ENCODE results near the gene ADAMTS6.

GRCh38 chr5:65262649-65263059 lies 219.1 kb downstream of the ADAMTS6 start:
- TF ChIP-seq CTCF (IDR thresholded peaks at IDR 0.05) (no peak), ZFX (IDR thresholded peaks at IDR 0.05; ENCODE audit: borderline replicate concordance) (no peak)

Measured in 22Rv1 (cell line).